K562 (cell line): Measurements from ENCODE around the gene LRRC9. TPM values are rescaled to one million over a fixed set of nuclear protein-coding genes. Genes with fewer than 3 reads are reported as not detected.

ENCODE experiments used
- ARID3B ChIP-seq: fragments of 250-450 bp; sonication (Bioruptor Pico); IDR thresholded peaks from 2 replicates; pipeline ENCODE4 v1.4.0; 2020; ENCODE audit warnings: borderline replicate concordance
- CBX3 ChIP-seq, 2 experiments: IDR thresholded peaks; 1 replicate in 1 of 2; 2 replicates in 1 of 2; pipeline ENCODE4 v1.6.1; 2012; ENCODE audit warnings: inconsistent platforms in 2 of 2, low read length in 2 of 2, borderline replicate concordance in 1 of 2, control low read depth in 1 of 2
- CUX1 ChIP-seq: fragments of 200-800 bp; sonication (Bioruptor generic); IDR thresholded peaks from 2 replicates; pipeline ENCODE4 v1.6.1; 2016; ENCODE audit warnings: missing genetic modification characterization, missing compliant biosample characterization
- E2F8 ChIP-seq: fragments of 450-650 bp; IDR thresholded peaks from 2 replicates; pipeline ENCODE4 v1.7.1; 2018; ENCODE audit warnings: mild to moderate bottlenecking, low read depth; ENCODE audit not compliant: partially characterized antibody
- ELK1 ChIP-seq: sonication (generic); formaldehyde crosslinking; IDR thresholded peaks from 2 replicates; pipeline ENCODE4 v1.8.1; 2022; ENCODE audit warnings: missing genetic modification reagents
- HINFP ChIP-seq: fragments of 450-650 bp; conservative IDR thresholded peaks from 2 replicates; pipeline ENCODE4 v1.6.1; 2016; ENCODE audit warnings: missing genetic modification characterization, low read depth, mild to moderate bottlenecking, control low read depth, missing compliant biosample characterization
- HNRNPK ChIP-seq: fragments of 200-400 bp; formaldehyde crosslinking; IDR thresholded peaks from one replicate; pipeline ENCODE4 v1.6.1; 2018; ENCODE audit warnings: mild to moderate bottlenecking, low read depth, low read length; ENCODE audit not compliant: poor library complexity, severe bottlenecking
- NCOA1 ChIP-seq: fragments of 450-650 bp; IDR thresholded peaks from 2 replicates; pipeline ENCODE4 v1.6.1; 2016; ENCODE audit warnings: low read depth
- NONO ChIP-seq, 2 experiments: fragments of 200-400 bp in 1 of 2; fragments of 450-650 bp in 1 of 2; formaldehyde crosslinking in 1 of 2; IDR thresholded peaks; 2 replicates each; pipeline ENCODE4 v1.6.1; 2017; ENCODE audit warnings: low read depth in 2 of 2, mild to moderate bottlenecking in 2 of 2, moderate library complexity in 2 of 2, low read length in 1 of 2
- PTBP1 ChIP-seq: fragments of 200-400 bp; formaldehyde crosslinking; IDR thresholded peaks from 2 replicates; pipeline ENCODE4 v1.6.1; 2017; ENCODE audit warnings: low read depth, low read length
- YBX1 ChIP-seq: fragments of 450-650 bp; IDR thresholded peaks from 2 replicates; pipeline ENCODE4 v1.7.1; 2016; ENCODE audit warnings: mild to moderate bottlenecking
- ZNF134 ChIP-seq: fragments of 250-450 bp; sonication (Bioruptor Pico); conservative IDR thresholded peaks from 2 replicates; pipeline ENCODE4 v1.4.0; 2020
- ZNF431 ChIP-seq: sonication (generic); formaldehyde crosslinking; IDR thresholded peaks from 2 replicates; pipeline ENCODE4 v1.8.0; 2022; ENCODE audit warnings: mild to moderate bottlenecking, missing genetic modification reagents
- polyA plus RNA-seq, 8 experiments: library from polyadenylated mRNA; depleted of rRNA in 4 of 8; stranded (reverse) in 5 of 8; unstranded in 3 of 8; fragments of >200 nt; fragmentation: Nextera tagmentation in 2 of 8; fragmentation: Illumina TruSeq in 1 of 8; extraction: Ambion mirVana in 2 of 8; extraction: Trizol in 1 of 8; gene quantifications; 2 replicates each; pipeline versions ENCODE4 v1.2.1 to v1.2.3, GENCODE V29; 2011 to 2014; ENCODE audit warnings: inconsistent platforms in 1 of 8, missing spikeins in 1 of 8
- total RNA-seq, 7 experiments: library from RNA; depleted of rRNA in 6 of 7; stranded (reverse); fragments of >200 nt in 6 of 7; fragmentation: Illumina TruSeq in 2 of 7; extraction: Trizol in 2 of 7; gene quantifications; 2 replicates each; pipeline versions ENCODE4 v1.2.1 to v1.2.3, GENCODE V29; 2011 to 2021; ENCODE audit warnings: low replicate concordance in 1 of 7

Gene LRRC9
- total and polyA plus RNA-seq, 9 of the 15 experiments (the other 6 are each of a cell fraction or from before 2014, with no cell fraction given) = not detected

GRCh38 chr14:60091550-60092525 is 171.9 kb downstream of the LRRC9 start, which contains the start of gene PCNX4 (continued):
- no peak for TF ChIP-seq ARID3B (CRISPR knock-in tag)
- 0 out of 4 replicates have a peak, but pooled peaks of 1 of the 2 experiments have one; percentile 34 for TF ChIP-seq NONO (IDR thresholded peaks at IDR 0.05; ENCODE audit: low read depth in 2 of 2, low read length in 1 of 2)
- no peak for TF ChIP-seq PTBP1
- TF ChIP-seq ZNF431 = no peak
- peak; percentile 43 for TF ChIP-seq E2F8
- peak; percentile 35; the same call in 1 of the 2 replicates for TF ChIP-seq NCOA1
- TF ChIP-seq ZNF134 (CRISPR knock-in tag) = no peak
- no peak for TF ChIP-seq HINFP (tag)
- TF ChIP-seq CBX3 (IDR thresholded peaks at IDR 0.05; ENCODE audit: borderline replicate concordance in 1 of 2, low read length in 2 of 2) = peak in 1 of 2 experiments; percentile 45; a peak in 2 of 3 replicates
- no peak for TF ChIP-seq YBX1
- TF ChIP-seq CUX1 (CRISPR knock-in tag) = no peak
- TF ChIP-seq ELK1 (CRISPR knock-in tag) = no peak
- TF ChIP-seq HNRNPK = no peak
